DOHH2 (cell line): ENCODE results near the gene CRABP1.

Experiments used
- H3F3A ChIP-seq: fragments of 200-600 bp; sonication (generic), shearing (Covaris generic); 2 replicates; pipeline ENCODE4 v1.6.0; 2016; ENCODE audit warnings: antibody characterized with exemption, mild to moderate bottlenecking; ENCODE audit not compliant: control insufficient read depth, insufficient read depth
- H3K27ac ChIP-seq: fragments of 200-600 bp; sonication (generic); 2 replicates; pipeline ENCODE4 v1.5.1; 2014; ENCODE audit warnings: low read depth, mild to moderate bottlenecking, low read length, moderate library complexity
- H3K27me3 ChIP-seq: fragments of 200-600 bp; sonication (generic); 2 replicates; pipeline ENCODE4 v1.6.1; 2014; ENCODE audit warnings: mild to moderate bottlenecking, low read length, mixed read lengths; ENCODE audit not compliant: control insufficient read depth
- H3K36me3 ChIP-seq: fragments of 200-600 bp; sonication (generic); 2 replicates; pipeline ENCODE4 v1.6.1; 2014; ENCODE audit warnings: mild to moderate bottlenecking, low read length, moderate library complexity, mixed read lengths; ENCODE audit not compliant: control insufficient read depth
- H3K4me1 ChIP-seq: fragments of 200-600 bp; sonication (generic); 2 replicates; pipeline ENCODE4 v1.6.1; 2014; ENCODE audit warnings: mild to moderate bottlenecking, low read length, mixed read lengths; ENCODE audit not compliant: control insufficient read depth
- H3K4me2 ChIP-seq: fragments of 200-600 bp; sonication (generic); 2 replicates; pipeline ENCODE4 v1.6.0; 2014; ENCODE audit warnings: mild to moderate bottlenecking, low read length, moderate library complexity
- H3K4me3 ChIP-seq: fragments of 200-600 bp; sonication (generic); 2 replicates; pipeline ENCODE4 v1.5.1; 2014; ENCODE audit warnings: mild to moderate bottlenecking, low read length, mixed read lengths
- H3K79me2 ChIP-seq: fragments of 200-600 bp; sonication (generic); 2 replicates; pipeline ENCODE4 v1.6.1; 2014; ENCODE audit warnings: mild to moderate bottlenecking, low read length, mixed read lengths; ENCODE audit not compliant: control insufficient read depth
- H3K9me2 ChIP-seq: fragments of 200-600 bp; sonication (generic); replicated peaks from 2 replicates; pipeline ENCODE4 v1.6.1; 2014; ENCODE audit warnings: mild to moderate bottlenecking, low read length, mixed read lengths; ENCODE audit not compliant: control insufficient read depth
- H3K9me3 ChIP-seq: fragments of 200-600 bp; sonication (generic); 2 replicates; pipeline ENCODE4 v1.6.1; 2014; ENCODE audit warnings: antibody characterized with exemption, low read length, mixed read lengths; ENCODE audit not compliant: control insufficient read depth, insufficient read depth
- H4K20me1 ChIP-seq: fragments of 200-600 bp; sonication (generic); 2 replicates; pipeline ENCODE4 v1.6.0; 2014; ENCODE audit warnings: low read depth, mild to moderate bottlenecking, antibody characterized with exemption, low read length, moderate library complexity; ENCODE audit not compliant: control insufficient read depth, insufficient read depth
- CTCF ChIP-seq: fragments of 200-600 bp; sonication (generic); IDR thresholded peaks from one replicate; pipeline ENCODE4 v1.5.1; 2014; ENCODE audit warnings: antibody characterized with exemption, mild to moderate bottlenecking, low read depth, low read length; ENCODE audit not compliant: poor library complexity, severe bottlenecking
- EZH2phosphoT487 ChIP-seq: fragments of 200-600 bp; sonication (generic); IDR thresholded peaks from 2 replicates; pipeline ENCODE4 v1.6.1; 2017; ENCODE audit warnings: borderline replicate concordance, mild to moderate bottlenecking, antibody characterized with exemption, low read length, moderate library complexity, mixed read lengths

CRABP1 gene

DNA sequence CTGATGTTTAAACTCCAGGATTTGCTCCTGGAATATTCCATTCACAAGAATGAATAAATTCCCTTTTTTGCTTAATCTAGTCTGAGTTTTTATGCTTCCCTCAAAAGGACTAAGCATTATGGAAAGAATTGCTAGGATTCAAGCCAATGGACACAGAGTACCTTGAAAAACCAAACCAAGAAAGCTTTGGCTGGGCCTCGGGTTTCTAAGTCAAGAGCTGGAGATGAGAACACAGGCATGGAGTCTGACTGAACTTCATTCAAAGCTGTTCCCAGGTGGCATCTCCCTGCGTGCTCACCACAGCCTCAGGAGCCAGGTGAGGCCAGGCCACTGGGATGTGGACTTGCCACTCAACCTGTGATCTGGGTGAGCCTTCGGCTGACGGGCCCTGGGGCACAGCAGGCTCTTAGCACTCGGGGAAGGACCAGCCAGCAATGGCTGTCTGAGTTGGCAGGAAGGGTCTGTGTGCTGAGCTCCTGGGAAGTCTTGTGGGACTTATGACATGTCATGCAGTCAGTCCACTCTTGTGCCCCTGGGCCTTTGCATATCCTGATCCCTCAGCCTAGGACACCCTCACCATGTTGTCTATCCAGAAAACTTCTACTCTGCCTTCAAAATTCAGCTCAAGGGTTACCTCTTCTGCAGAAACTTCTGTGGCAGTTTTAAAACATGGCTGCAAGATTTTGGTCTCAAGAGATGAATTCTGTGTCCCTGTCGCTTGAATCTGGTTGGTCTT is 21.8 kb downstream of the CRABP1 start:
- Histone ChIP-seq H3K27me3 (peaks cover 21% of the 10 kb centered on the region; the same call in 1 of the 2 replicates), H3K36me3 (no peaks in the 10 kb centered on the region)
- no peak for TF ChIP-seq CTCF
- TF ChIP-seq EZH2phosphoT487, result no peak

DNA sequence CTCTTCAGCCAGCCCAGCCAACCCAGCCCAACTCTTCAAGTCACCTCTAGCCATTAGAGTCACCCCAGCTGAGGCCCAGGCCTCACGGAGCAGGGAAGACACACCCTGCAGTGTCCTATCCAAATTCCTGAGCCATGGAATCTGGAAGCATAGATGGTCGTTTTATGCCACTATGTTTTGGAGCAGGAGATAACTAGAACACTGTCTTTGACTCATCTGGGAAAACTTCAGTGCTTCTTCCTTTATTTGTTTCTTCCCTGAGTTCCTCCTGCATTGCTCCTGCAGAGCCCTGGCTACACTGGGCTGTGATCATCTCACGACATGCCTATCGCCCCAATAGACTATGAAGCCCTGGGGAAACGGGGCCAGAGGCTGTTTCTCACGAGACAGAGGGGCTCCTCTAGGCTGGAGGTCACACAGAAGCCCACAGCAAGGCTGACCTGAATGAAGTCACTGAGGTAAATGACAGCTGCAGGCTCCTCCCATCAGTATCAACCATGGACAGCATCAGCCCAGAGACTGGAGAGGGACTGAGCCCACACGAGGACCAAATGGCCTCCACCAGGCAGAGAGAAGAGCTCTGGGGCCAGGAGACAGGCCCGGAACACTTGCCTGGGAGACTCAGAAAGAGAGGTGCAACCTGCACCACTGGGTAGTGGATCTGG is 22.7 kb downstream of the CRABP1 start:
- H3K4me3 ChIP-seq, result no peak overlapping the region
- TF ChIP-seq CTCF (no peak), EZH2phosphoT487 (no peak)
- H3K79me2 ChIP-seq, result no peaks in the 10 kb centered on the region
- H3K9me3 ChIP-seq, result no peaks in the 10 kb centered on the region
- H3K27ac ChIP-seq, result no peak overlapping the region
- no peaks in the 10 kb centered on the region for H3K36me3 ChIP-seq
- no peaks in the 10 kb centered on the region for H3K4me1 ChIP-seq
- no peaks in the 10 kb centered on the region for H4K20me1 ChIP-seq
- no peaks in the 10 kb centered on the region for H3K9me2 ChIP-seq
- peaks cover 21% of the 10 kb centered on the region; the same call in 1 of the 2 replicates for H3K27me3 ChIP-seq
- no peaks in the 10 kb centered on the region for H3F3A ChIP-seq
- H3K4me2 ChIP-seq, result no peak overlapping the region

More for the DNA sequence above, 21.8 kb downstream of the CRABP1 start:
- Histone ChIP-seq H3F3A (no peaks in the 10 kb centered on the region), H4K20me1 (no peaks in the 10 kb centered on the region), H3K4me3 (no peak overlapping the region), H3K27ac (no peak overlapping the region), H3K4me1 (no peaks in the 10 kb centered on the region), H3K79me2 (no peaks in the 10 kb centered on the region), H3K9me2 (no peaks in the 10 kb centered on the region), H3K4me2 (no peak overlapping the region), H3K9me3 (no peaks in the 10 kb centered on the region)

DNA sequence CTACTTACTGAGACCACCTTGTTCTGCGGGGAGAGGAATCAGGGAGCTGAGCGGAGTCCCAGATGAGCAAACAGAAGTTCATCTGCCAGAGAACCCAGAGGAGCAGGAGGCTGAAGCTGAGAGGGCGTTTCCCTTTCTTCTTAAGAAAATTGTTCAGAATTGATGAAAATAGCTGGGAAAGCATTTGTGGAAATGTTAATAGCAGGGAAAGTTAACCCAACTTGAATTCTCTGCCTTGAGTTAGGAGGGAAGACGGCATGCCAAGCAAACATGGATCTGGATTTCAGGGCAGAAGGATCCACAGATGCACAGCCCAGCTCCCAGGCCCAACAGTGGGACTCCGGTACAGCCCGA is 23.2 kb downstream of the CRABP1 start:
- Histone ChIP-seq H3K27ac (no peak overlapping the region), H3K4me2 (no peak overlapping the region), H3K79me2 (no peaks in the 10 kb centered on the region), H3K9me3 (no peaks in the 10 kb centered on the region), H3K4me1 (no peaks in the 10 kb centered on the region), H3F3A (no peaks in the 10 kb centered on the region), H3K4me3 (no peak overlapping the region), H4K20me1 (no peaks in the 10 kb centered on the region), H3K27me3 (peaks cover 17% of the 10 kb centered on the region; the same call in 1 of the 2 replicates), H3K9me2 (no peaks in the 10 kb centered on the region), H3K36me3 (no peaks in the 10 kb centered on the region)
- TF ChIP-seq EZH2phosphoT487 (no peak), CTCF (no peak)
